K562 (cell line): ENCODE measurements around the gene ATP6V1G2. TPM values are rescaled to one million over a fixed set of nuclear protein-coding genes. Genes with fewer than 3 reads are reported as not detected.

Source experiments
- EWSR1 ChIP-seq: fragments of 450-650 bp; IDR thresholded peaks from 2 replicates; pipeline ENCODE4 v1.6.1; 2018; ENCODE audit warnings: borderline replicate concordance, mild to moderate bottlenecking, low read depth, moderate library complexity; ENCODE audit not compliant: partially characterized antibody
- KAT8 ChIP-seq: fragments of 450-650 bp; IDR thresholded peaks from 2 replicates; pipeline ENCODE4 v1.6.1; 2016; ENCODE audit warnings: low read depth, mild to moderate bottlenecking
- MAZ ChIP-seq, 2 experiments: fragments of 450-650 bp in 1 of 2; sonication (generic) in 1 of 2; formaldehyde crosslinking; IDR thresholded peaks in 1 of 2; conservative IDR thresholded peaks in 1 of 2; 2 replicates each; pipeline versions ENCODE4 v1.4.0 to v1.5.0; 2020; ENCODE audit warnings: mild to moderate bottlenecking in 1 of 2, missing genetic modification reagents in 1 of 2
- MCM2 ChIP-seq: fragments of 450-650 bp; IDR thresholded peaks from 2 replicates; pipeline ENCODE4 v1.6.1; 2017; ENCODE audit warnings: low read depth, mild to moderate bottlenecking
- RBBP5 ChIP-seq: fragments of 200-600 bp; sonication (generic); IDR thresholded peaks from 2 replicates; pipeline ENCODE4 v1.6.1; 2012; ENCODE audit warnings: borderline replicate concordance, mild to moderate bottlenecking, low read length, control low read depth, inconsistent platforms; ENCODE audit not compliant: insufficient read depth, poor library complexity, severe bottlenecking
- ZBTB43 ChIP-seq: sonication (generic); formaldehyde crosslinking; IDR thresholded peaks from 2 replicates; pipeline ENCODE4 v1.8.0; 2023; ENCODE audit warnings: mild to moderate bottlenecking, missing genetic modification reagents
- ZBTB8A ChIP-seq: fragments of 450-650 bp; IDR thresholded peaks from 2 replicates; pipeline ENCODE4 v1.6.1; 2018; ENCODE audit warnings: mild to moderate bottlenecking, moderate library complexity; ENCODE audit not compliant: partially characterized antibody
- ZNF518B ChIP-seq: fragments of 250-450 bp; sonication (Bioruptor Pico); IDR thresholded peaks from 2 replicates; pipeline ENCODE4 v1.5.0; 2021; ENCODE audit warnings: mild to moderate bottlenecking, moderate library complexity
- ZNF785 ChIP-seq: fragments of 250-450 bp; sonication (Bioruptor Pico); IDR thresholded peaks from 2 replicates; pipeline ENCODE4 v1.4.0; 2020; ENCODE audit warnings: mild to moderate bottlenecking
- polyA plus RNA-seq, 8 experiments: library from polyadenylated mRNA; depleted of rRNA in 4 of 8; stranded (reverse) in 5 of 8; unstranded in 3 of 8; fragments of >200 nt; fragmentation: Nextera tagmentation in 2 of 8; fragmentation: Illumina TruSeq in 1 of 8; extraction: Ambion mirVana in 2 of 8; extraction: Trizol in 1 of 8; gene quantifications; 2 replicates each; pipeline versions ENCODE4 v1.2.1 to v1.2.3, GENCODE V29; 2011 to 2014; ENCODE audit warnings: inconsistent platforms in 1 of 8, missing spikeins in 1 of 8
- total RNA-seq, 7 experiments: library from RNA; depleted of rRNA in 6 of 7; stranded (reverse); fragments of >200 nt in 6 of 7; fragmentation: Illumina TruSeq in 2 of 7; extraction: Trizol in 2 of 7; gene quantifications; 2 replicates each; pipeline versions ENCODE4 v1.2.1 to v1.2.3, GENCODE V29; 2011 to 2021; ENCODE audit warnings: low replicate concordance in 1 of 7
- TF ChIP-seq, protein P1 (sequence below): fragments of 450-650 bp; formaldehyde crosslinking; IDR thresholded peaks from 2 replicates; pipeline ENCODE4 v1.4.0; 2020; ENCODE audit warnings: mild to moderate bottlenecking, moderate library complexity
- TF ChIP-seq, protein P2 (sequence below): fragments of 250-450 bp; sonication (Bioruptor Pico); IDR thresholded peaks from 2 replicates; pipeline ENCODE4 v1.4.0; 2020; ENCODE audit warnings: mild to moderate bottlenecking, moderate library complexity, borderline replicate concordance
- TF ChIP-seq, protein P3 (sequence below): fragments of 250-450 bp; sonication (Bioruptor Pico); IDR thresholded peaks from 2 replicates; pipeline ENCODE4 v1.5.0; 2021
- TF ChIP-seq, protein P4 (sequence below): fragments of 250-450 bp; sonication (Bioruptor Pico); IDR thresholded peaks from 2 replicates; pipeline ENCODE4 v1.8.0; 2021; ENCODE audit warnings: mild to moderate bottlenecking, moderate library complexity

The ATP6V1G2 gene
- total and polyA plus RNA-seq, 9 of the 15 experiments (the other 6 are each of a cell fraction or from before 2014, with no cell fraction given), result 0.14 to 1.5 (median 0.33) TPM

- TF ChIP-seq, protein P1, sequence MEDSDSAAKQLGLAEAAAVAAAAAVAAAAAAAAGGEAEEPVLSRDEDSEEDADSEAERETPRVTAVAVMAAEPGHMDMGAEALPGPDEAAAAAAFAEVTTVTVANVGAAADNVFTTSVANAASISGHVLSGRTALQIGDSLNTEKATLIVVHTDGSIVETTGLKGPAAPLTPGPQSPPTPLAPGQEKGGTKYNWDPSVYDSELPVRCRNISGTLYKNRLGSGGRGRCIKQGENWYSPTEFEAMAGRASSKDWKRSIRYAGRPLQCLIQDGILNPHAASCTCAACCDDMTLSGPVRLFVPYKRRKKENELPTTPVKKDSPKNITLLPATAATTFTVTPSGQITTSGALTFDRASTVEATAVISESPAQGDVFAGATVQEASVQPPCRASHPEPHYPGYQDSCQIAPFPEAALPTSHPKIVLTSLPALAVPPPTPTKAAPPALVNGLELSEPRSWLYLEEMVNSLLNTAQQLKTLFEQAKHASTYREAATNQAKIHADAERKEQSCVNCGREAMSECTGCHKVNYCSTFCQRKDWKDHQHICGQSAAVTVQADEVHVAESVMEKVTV (CRISPR knock-in tag), result peak; percentile 5; the same call in 1 of the 2 replicates
- TF ChIP-seq MCM2 (no peak), RBBP5 (peak; percentile 99), ZNF518B (no peak), EWSR1 (no peak), KAT8 (peak; percentile 30), MAZ (CRISPR knock-in tag; conservative IDR thresholded peaks at IDR 0.05 in 1 of 2, IDR thresholded peaks at IDR 0.05 in 1 of 2) (peak; percentile 72 to 89), ZBTB8A (peak; percentile 76), ZBTB43 (CRISPR knock-in tag) (no peak), ZNF785 (CRISPR knock-in tag) (no peak)
- TF ChIP-seq, protein P2, sequence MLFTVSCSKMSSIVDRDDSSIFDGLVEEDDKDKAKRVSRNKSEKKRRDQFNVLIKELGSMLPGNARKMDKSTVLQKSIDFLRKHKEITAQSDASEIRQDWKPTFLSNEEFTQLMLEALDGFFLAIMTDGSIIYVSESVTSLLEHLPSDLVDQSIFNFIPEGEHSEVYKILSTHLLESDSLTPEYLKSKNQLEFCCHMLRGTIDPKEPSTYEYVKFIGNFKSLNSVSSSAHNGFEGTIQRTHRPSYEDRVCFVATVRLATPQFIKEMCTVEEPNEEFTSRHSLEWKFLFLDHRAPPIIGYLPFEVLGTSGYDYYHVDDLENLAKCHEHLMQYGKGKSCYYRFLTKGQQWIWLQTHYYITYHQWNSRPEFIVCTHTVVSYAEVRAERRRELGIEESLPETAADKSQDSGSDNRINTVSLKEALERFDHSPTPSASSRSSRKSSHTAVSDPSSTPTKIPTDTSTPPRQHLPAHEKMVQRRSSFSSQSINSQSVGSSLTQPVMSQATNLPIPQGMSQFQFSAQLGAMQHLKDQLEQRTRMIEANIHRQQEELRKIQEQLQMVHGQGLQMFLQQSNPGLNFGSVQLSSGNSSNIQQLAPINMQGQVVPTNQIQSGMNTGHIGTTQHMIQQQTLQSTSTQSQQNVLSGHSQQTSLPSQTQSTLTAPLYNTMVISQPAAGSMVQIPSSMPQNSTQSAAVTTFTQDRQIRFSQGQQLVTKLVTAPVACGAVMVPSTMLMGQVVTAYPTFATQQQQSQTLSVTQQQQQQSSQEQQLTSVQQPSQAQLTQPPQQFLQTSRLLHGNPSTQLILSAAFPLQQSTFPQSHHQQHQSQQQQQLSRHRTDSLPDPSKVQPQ (CRISPR knock-in tag), result 0 out of 2 replicates have a peak, but pooled peaks have one; percentile 44
- TF ChIP-seq, protein P3, sequence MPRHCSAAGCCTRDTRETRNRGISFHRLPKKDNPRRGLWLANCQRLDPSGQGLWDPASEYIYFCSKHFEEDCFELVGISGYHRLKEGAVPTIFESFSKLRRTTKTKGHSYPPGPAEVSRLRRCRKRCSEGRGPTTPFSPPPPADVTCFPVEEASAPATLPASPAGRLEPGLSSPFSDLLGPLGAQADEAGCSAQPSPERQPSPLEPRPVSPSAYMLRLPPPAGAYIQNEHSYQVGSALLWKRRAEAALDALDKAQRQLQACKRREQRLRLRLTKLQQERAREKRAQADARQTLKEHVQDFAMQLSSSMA (CRISPR knock-in tag), result no peak; the same call in 1 of the 2 replicates
- TF ChIP-seq, protein P4, sequence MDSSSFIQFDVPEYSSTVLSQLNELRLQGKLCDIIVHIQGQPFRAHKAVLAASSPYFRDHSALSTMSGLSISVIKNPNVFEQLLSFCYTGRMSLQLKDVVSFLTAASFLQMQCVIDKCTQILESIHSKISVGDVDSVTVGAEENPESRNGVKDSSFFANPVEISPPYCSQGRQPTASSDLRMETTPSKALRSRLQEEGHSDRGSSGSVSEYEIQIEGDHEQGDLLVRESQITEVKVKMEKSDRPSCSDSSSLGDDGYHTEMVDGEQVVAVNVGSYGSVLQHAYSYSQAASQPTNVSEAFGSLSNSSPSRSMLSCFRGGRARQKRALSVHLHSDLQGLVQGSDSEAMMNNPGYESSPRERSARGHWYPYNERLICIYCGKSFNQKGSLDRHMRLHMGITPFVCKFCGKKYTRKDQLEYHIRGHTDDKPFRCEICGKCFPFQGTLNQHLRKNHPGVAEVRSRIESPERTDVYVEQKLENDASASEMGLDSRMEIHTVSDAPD, result no peak
Observed at GRCh38 chr6:31541658-31542521, 4.5 kb downstream of the ATP6V1G2 start, which contains the start of gene DDX39B (continued).
